ENCODE measurements around the gene PTRH2.

PTRH2 gene

GRCh38 chr17:59723607-59724006 lies 16.4 kb upstream of the PTRH2 start:
- no peaks in the 10 kb centered on the region; the same call in 1 of the 2 replicates for H3K4me1 ChIP-seq
- TF ChIP-seq, protein P1, sequence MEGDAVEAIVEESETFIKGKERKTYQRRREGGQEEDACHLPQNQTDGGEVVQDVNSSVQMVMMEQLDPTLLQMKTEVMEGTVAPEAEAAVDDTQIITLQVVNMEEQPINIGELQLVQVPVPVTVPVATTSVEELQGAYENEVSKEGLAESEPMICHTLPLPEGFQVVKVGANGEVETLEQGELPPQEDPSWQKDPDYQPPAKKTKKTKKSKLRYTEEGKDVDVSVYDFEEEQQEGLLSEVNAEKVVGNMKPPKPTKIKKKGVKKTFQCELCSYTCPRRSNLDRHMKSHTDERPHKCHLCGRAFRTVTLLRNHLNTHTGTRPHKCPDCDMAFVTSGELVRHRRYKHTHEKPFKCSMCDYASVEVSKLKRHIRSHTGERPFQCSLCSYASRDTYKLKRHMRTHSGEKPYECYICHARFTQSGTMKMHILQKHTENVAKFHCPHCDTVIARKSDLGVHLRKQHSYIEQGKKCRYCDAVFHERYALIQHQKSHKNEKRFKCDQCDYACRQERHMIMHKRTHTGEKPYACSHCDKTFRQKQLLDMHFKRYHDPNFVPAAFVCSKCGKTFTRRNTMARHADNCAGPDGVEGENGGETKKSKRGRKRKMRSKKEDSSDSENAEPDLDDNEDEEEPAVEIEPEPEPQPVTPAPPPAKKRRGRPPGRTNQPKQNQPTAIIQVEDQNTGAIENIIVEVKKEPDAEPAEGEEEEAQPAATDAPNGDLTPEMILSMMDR (IDR thresholded peaks at IDR 0.05; ENCODE audit: low read depth, low read length): no peak

DNA sequence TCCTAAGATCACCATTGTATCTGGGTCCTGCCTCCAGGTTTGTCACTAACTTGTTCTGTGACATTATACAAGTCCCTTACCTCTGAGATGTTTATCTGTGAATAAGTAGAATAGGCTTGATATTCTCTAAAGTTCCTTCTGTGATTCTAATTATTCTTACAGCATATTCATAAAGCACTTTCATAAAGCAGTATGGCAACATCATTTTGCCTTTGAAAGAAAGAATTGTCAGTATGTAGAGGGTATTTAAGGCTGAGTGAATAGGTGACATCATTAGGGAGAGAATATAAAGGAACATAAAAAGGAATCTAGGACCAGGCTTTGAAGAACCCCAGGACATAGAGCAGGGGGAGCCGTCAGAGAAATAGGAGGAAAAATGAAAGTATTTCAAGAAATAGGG lies 15.8 kb upstream of the PTRH2 start:
- DNase-seq: no peak
- Histone ChIP-seq H3K9me3 (no peaks in the 10 kb centered on the region), H3K27me3 (no peaks in the 10 kb centered on the region), H3K36me3 (no peaks in the 10 kb centered on the region; the same call in 1 of the 2 replicates), H3K4me1 (no peaks in the 10 kb centered on the region; the same call in 1 of the 2 replicates), H3K4me3 (ENCODE audit: low read depth, low read length) (no peak overlapping the region)
- TF ChIP-seq, protein P1 (IDR thresholded peaks at IDR 0.05; ENCODE audit: low read depth, low read length): no peak

More at GRCh38 chr17:59723607-59724006, 16.4 kb upstream of the PTRH2 start:
- no peaks in the 10 kb centered on the region for H3K9me3 ChIP-seq
- no peak overlapping the region for H3K4me3 ChIP-seq (ENCODE audit: low read depth, low read length)
- no peaks in the 10 kb centered on the region for H3K27me3 ChIP-seq
- no peaks in the 10 kb centered on the region; the same call in 1 of the 2 replicates for H3K36me3 ChIP-seq
- no peak for DNase-seq

DNA sequence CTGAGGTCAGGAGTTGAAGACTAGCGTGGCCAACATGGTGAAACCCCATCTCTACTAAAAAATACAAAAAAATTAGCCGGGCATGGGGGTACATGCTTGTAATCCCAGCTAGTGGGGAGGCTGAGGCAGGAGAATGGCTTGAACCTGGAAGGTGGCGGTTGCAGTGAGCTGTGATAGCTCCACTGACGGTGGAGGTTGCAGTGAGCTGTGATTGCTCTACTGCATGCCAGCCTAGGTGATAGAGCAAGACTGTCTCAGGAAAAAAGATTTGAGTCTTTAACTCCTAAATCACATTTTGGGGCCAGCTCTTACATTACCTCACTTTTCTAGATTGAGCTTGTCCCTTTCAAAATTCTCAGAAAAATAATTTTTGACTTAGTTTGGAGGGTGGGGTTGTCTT lies 15.4 kb upstream of the PTRH2 start:
- TF ChIP-seq, protein P1 (IDR thresholded peaks at IDR 0.05; ENCODE audit: low read depth, low read length): no peak
- Histone ChIP-seq H3K4me3 (ENCODE audit: low read depth, low read length) (no peak overlapping the region), H3K9me3 (no peaks in the 10 kb centered on the region), H3K27me3 (no peaks in the 10 kb centered on the region), H3K4me1 (no peaks in the 10 kb centered on the region; the same call in 1 of the 2 replicates), H3K36me3 (no peaks in the 10 kb centered on the region; the same call in 1 of the 2 replicates)
- no peak for DNase-seq

- Histone ChIP-seq H3K4me1 (no peaks in the 10 kb centered on the region; the same call in 1 of the 2 replicates), H3K4me3 (ENCODE audit: low read depth, low read length) (no peak overlapping the region), H3K9me3 (no peaks in the 10 kb centered on the region), H3K27me3 (no peaks in the 10 kb centered on the region), H3K36me3 (no peaks in the 10 kb centered on the region; the same call in 1 of the 2 replicates)
- DNase-seq: no peak
- TF ChIP-seq, protein P1 (IDR thresholded peaks at IDR 0.05; ENCODE audit: low read depth, low read length): no peak
Observed at GRCh38 chr17:59719526-59719925, 12.3 kb upstream of the PTRH2 start.

GRCh38 chr17:59716427-59716826 lies 9.2 kb upstream of the PTRH2 start:
- H3K4me1 ChIP-seq: no peaks in the 10 kb centered on the region; the same call in 1 of the 2 replicates
- H3K27me3 ChIP-seq: no peaks in the 10 kb centered on the region
- H3K9me3 ChIP-seq: no peaks in the 10 kb centered on the region
- no peak overlapping the region for H3K4me3 ChIP-seq (ENCODE audit: low read depth, low read length)
- TF ChIP-seq, protein P1 (IDR thresholded peaks at IDR 0.05; ENCODE audit: low read depth, low read length): no peak
- DNase-seq: no peak
- H3K36me3 ChIP-seq: no peaks in the 10 kb centered on the region; the same call in 1 of the 2 replicates

GRCh38 chr17:59714255-59714654 lies 7.0 kb upstream of the PTRH2 start:
- Histone ChIP-seq H3K4me1 (no peaks in the 10 kb centered on the region; the same call in 1 of the 2 replicates), H3K4me3 (ENCODE audit: low read depth, low read length) (no peak overlapping the region), H3K9me3 (no peaks in the 10 kb centered on the region), H3K27me3 (no peaks in the 10 kb centered on the region), H3K36me3 (no peaks in the 10 kb centered on the region; the same call in 1 of the 2 replicates)
- TF ChIP-seq, protein P1 (IDR thresholded peaks at IDR 0.05; ENCODE audit: low read depth, low read length): no peak
- no peak for DNase-seq

Data from BE2C (cell line).